ENCODE results near the gene SULF2.

DNA sequence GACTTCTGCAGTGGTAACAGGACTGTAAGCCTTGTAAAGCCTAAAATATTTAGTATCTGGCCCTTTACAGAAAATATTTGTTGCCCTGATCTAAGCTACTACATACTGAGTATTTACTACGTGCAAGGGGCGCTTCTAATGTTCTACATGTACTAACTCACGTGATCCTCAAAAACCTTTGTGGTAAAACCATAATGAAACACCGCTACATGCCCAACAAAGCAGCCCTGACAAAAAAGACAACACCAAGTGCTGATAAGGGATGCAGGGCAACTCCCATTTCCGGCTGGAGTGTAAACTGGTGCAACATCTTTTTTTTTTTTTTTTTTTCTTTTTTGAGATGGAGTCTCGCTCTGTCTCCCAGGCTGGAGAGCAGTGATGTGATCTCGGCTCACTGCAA is 85.0 kb downstream of the SULF2 start:
- TF ChIP-seq EZH2 (IDR thresholded peaks at IDR 0.05; ENCODE audit: borderline replicate concordance, insufficient read depth, low read depth, low read length, poor library complexity, severe bottlenecking): no peak
- TF ChIP-seq, protein P1, sequence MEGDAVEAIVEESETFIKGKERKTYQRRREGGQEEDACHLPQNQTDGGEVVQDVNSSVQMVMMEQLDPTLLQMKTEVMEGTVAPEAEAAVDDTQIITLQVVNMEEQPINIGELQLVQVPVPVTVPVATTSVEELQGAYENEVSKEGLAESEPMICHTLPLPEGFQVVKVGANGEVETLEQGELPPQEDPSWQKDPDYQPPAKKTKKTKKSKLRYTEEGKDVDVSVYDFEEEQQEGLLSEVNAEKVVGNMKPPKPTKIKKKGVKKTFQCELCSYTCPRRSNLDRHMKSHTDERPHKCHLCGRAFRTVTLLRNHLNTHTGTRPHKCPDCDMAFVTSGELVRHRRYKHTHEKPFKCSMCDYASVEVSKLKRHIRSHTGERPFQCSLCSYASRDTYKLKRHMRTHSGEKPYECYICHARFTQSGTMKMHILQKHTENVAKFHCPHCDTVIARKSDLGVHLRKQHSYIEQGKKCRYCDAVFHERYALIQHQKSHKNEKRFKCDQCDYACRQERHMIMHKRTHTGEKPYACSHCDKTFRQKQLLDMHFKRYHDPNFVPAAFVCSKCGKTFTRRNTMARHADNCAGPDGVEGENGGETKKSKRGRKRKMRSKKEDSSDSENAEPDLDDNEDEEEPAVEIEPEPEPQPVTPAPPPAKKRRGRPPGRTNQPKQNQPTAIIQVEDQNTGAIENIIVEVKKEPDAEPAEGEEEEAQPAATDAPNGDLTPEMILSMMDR (IDR thresholded peaks at IDR 0.05): no peak
